Measurements from ENCODE around the gene SYF2. TPM values are rescaled to one million over a fixed set of nuclear protein-coding genes. Genes with fewer than 3 reads are reported as not detected.

Gene SYF2
- polyA plus RNA-seq, 1 of the 3 experiments (the other 2 are of a cell fraction): 31.1 TPM

DNA sequence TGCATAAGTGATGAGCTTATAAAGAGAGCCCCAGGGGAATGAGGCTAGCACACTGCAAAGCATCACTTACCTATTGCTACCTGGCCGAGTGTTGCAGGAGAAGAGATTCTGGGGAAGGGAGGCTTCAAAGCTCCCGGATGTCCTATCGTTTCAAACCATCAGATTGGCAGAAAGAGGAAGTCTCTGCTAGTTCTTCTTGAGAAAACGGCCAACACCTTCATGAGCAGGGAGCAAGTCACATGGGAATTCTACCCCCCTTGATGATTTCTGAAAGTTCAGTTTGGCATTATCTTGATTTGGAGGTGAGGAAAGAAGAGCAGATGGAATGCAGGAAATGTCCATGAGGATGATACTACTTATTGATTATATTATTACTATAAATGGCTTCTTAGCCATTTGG is 16.2 kb downstream of the SYF2 start:
- H4K20me1 ChIP-seq (ENCODE audit: insufficient read depth): no peaks in the 10 kb centered on the region
- H3K36me3 ChIP-seq (replicated peaks in 1 of 2; ENCODE audit: control insufficient read depth in 1 of 2, insufficient read depth in 2 of 2, low read length in 1 of 2): peaks cover 6% of the 10 kb centered on the region in 2 experiments
- H3K4me3 ChIP-seq (ENCODE audit: low read depth in 2 of 2, low read length in 1 of 2): no peak overlapping the region
- no peak overlapping the region for H3K27ac ChIP-seq (ENCODE audit: low read depth in 2 of 2, low read length in 1 of 2)
- ChIA-PET CTCF (interaction anchor here (1.0 kb wide), 1 partner anchor 319 kb away, joined by 3 read pairs; no protein-coding TSS in a partner anchor), POLR2A (no interaction called here)
- no peaks in the 10 kb centered on the region for H3K9me3 ChIP-seq
- H3K79me2 ChIP-seq (ENCODE audit: insufficient read depth): no peaks in the 10 kb centered on the region
- no peak overlapping the region for H3K4me2 ChIP-seq
- no peak overlapping the region for H2AFZ ChIP-seq (ENCODE audit: low read depth)
- H3F3A ChIP-seq (replicated peaks; ENCODE audit: insufficient read depth): peaks cover 11% of the 10 kb centered on the region
- WGBS (ENCODE audit: low lambda C conversion rate): 87% methylated on average over 4 of the region's 4 CpGs
- H3K9me2 ChIP-seq: no peaks in the 10 kb centered on the region
- TF ChIP-seq POLR2AphosphoS5 (IDR thresholded peaks at IDR 0.05; ENCODE audit: low read depth, low read length): no peak
- TF ChIP-seq FOXJ3 (CRISPR knock-in tag; IDR thresholded peaks at IDR 0.05): no peak
- TF ChIP-seq PBX3 (IDR thresholded peaks at IDR 0.05): no peak
- DNase-seq: no peak
- H3K27me3 ChIP-seq (ENCODE audit: insufficient read depth): 0 out of 2 replicates have a peak, but pooled peaks cover 3% of the 10 kb centered on the region
- H3K9ac ChIP-seq: no peak overlapping the region
- H3K4me1 ChIP-seq (ENCODE audit: control insufficient read depth in 1 of 2, insufficient read depth in 2 of 2, low read depth in 1 of 2, low read length in 1 of 2): no peaks in the 10 kb centered on the region

DNA sequence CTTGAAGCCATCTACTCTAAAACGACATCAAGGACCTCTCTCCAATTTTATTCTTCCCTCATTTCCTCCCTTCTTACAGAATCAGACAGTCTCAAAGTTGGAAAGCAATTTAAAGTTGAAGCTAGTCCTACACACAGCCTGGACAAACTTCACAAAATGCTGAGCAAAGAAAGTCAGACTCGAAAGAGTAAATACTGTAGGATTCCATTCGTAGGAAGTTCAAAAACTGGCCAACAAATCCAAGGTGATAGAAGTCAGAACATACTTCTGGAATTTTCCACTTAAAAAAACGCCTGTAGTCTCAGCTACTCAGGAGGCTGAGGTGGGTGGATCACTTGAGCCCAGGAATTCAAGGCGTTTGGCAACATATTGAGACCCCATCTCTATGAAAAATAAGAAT is 19.6 kb downstream of the SYF2 start:
- H3F3A ChIP-seq (replicated peaks; ENCODE audit: insufficient read depth): no peaks in the 10 kb centered on the region
- no peaks in the 10 kb centered on the region for H4K20me1 ChIP-seq (ENCODE audit: insufficient read depth)
- no peak overlapping the region for H2AFZ ChIP-seq (ENCODE audit: low read depth)
- 0 out of 2 replicates have a peak, but pooled peaks cover 4% of the 10 kb centered on the region for H3K27me3 ChIP-seq (ENCODE audit: insufficient read depth)
- H3K9me2 ChIP-seq: no peaks in the 10 kb centered on the region
- TF ChIP-seq JUND (IDR thresholded peaks at IDR 0.05) (no peak), USF1 (IDR thresholded peaks at IDR 0.05; ENCODE audit: borderline replicate concordance, low read depth) (no peak), FOSL2 (IDR thresholded peaks at IDR 0.05; ENCODE audit: borderline replicate concordance, low read depth) (no peak), MEF2A (IDR thresholded peaks at IDR 0.05; ENCODE audit: borderline replicate concordance, low read depth) (no peak), FOXJ3 (CRISPR knock-in tag; IDR thresholded peaks at IDR 0.05) (no peak), MXI1 (IDR thresholded peaks at IDR 0.05; ENCODE audit: low read depth, low read length) (no peak), YY1 (IDR thresholded peaks at IDR 0.05; ENCODE audit: low read depth) (no peak), MAX (IDR thresholded peaks at IDR 0.05; ENCODE audit: low read depth) (no peak), CTCF (IDR thresholded peaks at IDR 0.05) (no peak), SIN3A (IDR thresholded peaks at IDR 0.05; ENCODE audit: borderline replicate concordance, low read depth, low read length) (no peak), TCF12 (IDR thresholded peaks at IDR 0.05) (no peak), TEAD4 (IDR thresholded peaks at IDR 0.05; ENCODE audit: borderline replicate concordance, insufficient read depth) (no peak), ZBTB33 (IDR thresholded peaks at IDR 0.05; ENCODE audit: borderline replicate concordance, low read depth) (no peak), NFIC (IDR thresholded peaks at IDR 0.05; ENCODE audit: borderline replicate concordance) (no peak), ELF1 (IDR thresholded peaks at IDR 0.05) (no peak), CHD2 (IDR thresholded peaks at IDR 0.05; ENCODE audit: low read length, partially characterized antibody) (no peak), NRF1 (IDR thresholded peaks at IDR 0.05; ENCODE audit: low read depth, low read length) (no peak), RAD21 (IDR thresholded peaks at IDR 0.05; ENCODE audit: low read length) (no peak), USF2 (IDR thresholded peaks at IDR 0.05; ENCODE audit: borderline replicate concordance, low read depth, low read length) (no peak)
- TF ChIP-seq, protein P1, sequence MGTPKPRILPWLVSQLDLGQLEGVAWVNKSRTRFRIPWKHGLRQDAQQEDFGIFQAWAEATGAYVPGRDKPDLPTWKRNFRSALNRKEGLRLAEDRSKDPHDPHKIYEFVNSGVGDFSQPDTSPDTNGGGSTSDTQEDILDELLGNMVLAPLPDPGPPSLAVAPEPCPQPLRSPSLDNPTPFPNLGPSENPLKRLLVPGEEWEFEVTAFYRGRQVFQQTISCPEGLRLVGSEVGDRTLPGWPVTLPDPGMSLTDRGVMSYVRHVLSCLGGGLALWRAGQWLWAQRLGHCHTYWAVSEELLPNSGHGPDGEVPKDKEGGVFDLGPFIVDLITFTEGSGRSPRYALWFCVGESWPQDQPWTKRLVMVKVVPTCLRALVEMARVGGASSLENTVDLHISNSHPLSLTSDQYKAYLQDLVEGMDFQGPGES (IDR thresholded peaks at IDR 0.05; ENCODE audit: low read depth, low read length): no peak
- no peaks in the 10 kb centered on the region for H3K79me2 ChIP-seq (ENCODE audit: insufficient read depth)
- no peaks in the 10 kb centered on the region for H3K36me3 ChIP-seq (replicated peaks in 1 of 2; ENCODE audit: control insufficient read depth in 1 of 2, insufficient read depth in 2 of 2, low read length in 1 of 2)
- DNase-seq: no peak
- H3K9ac ChIP-seq: no peak overlapping the region
- H3K4me1 ChIP-seq (ENCODE audit: control insufficient read depth in 1 of 2, insufficient read depth in 2 of 2, low read depth in 1 of 2, low read length in 1 of 2): no peaks in the 10 kb centered on the region
- 39% methylated on average over 5 of the region's 5 CpGs for WGBS (ENCODE audit: low lambda C conversion rate)
- H3K4me3 ChIP-seq (ENCODE audit: low read depth in 2 of 2, low read length in 1 of 2): no peak overlapping the region
- CTCF ChIA-PET: interaction anchor here (0.7 to 0.9 kb wide), 3 partner anchors 7 to 523 kb away, joined by 3 to 4 read pairs (median 3); no protein-coding TSS in a partner anchor
- no peak overlapping the region for H3K4me2 ChIP-seq
- POLR2A ChIA-PET: no interaction called here
- no peaks in the 10 kb centered on the region for H3K9me3 ChIP-seq
- no peak overlapping the region for H3K27ac ChIP-seq (ENCODE audit: low read depth in 2 of 2, low read length in 1 of 2)
